ENCODE measurements around the gene ABR. TPM values are rescaled to one million over a fixed set of nuclear protein-coding genes. Genes with fewer than 3 reads are reported as not detected.

ABR gene
- total RNA-seq, 6 experiments from 2014 or later, result 49.3 to 58.4 (median 54.4) TPM

- Mint-ChIP-seq H3K36me3 (ENCODE audit: low read depth) (0 out of 2 replicates have a peak, but pooled peaks cover 7% of the 10 kb centered on the region), H3K27me3 (ENCODE audit: insufficient read depth) (no peaks in the 10 kb centered on the region; the same call in 1 of the 2 replicates), H3K4me1 (ENCODE audit: low read depth) (peaks cover 4% of the 10 kb centered on the region), H3K9me3 (no peaks in the 10 kb centered on the region), H3K27ac (no peak overlapping the region), H3K4me3 (no peak overlapping the region)
- DNase-seq, result no peak
- TF ChIP-seq CTCF (IDR thresholded peaks at IDR 0.05), result no peak
Measured at GRCh38 chr17:1024076-1024475, 155.7 kb downstream of the ABR start.

- H3K9me3 Mint-ChIP-seq, result no peaks in the 10 kb centered on the region
- no peak for DNase-seq
- no peak overlapping the region for H3K27ac Mint-ChIP-seq
- TF ChIP-seq CTCF (IDR thresholded peaks at IDR 0.05), result no peak
- no peak overlapping the region for H3K4me3 Mint-ChIP-seq
- H3K4me1 Mint-ChIP-seq (ENCODE audit: low read depth), result no peaks in the 10 kb centered on the region
- no peaks in the 10 kb centered on the region; the same call in 1 of the 2 replicates for H3K27me3 Mint-ChIP-seq (ENCODE audit: insufficient read depth)
- H3K36me3 Mint-ChIP-seq (ENCODE audit: low read depth), result 0 out of 2 replicates have a peak, but pooled peaks cover 7% of the 10 kb centered on the region
Measured at GRCh38 chr17:1022278-1023024, 157.3 kb downstream of the ABR start.

- no peak overlapping the region for H3K27ac Mint-ChIP-seq
- TF ChIP-seq CTCF (IDR thresholded peaks at IDR 0.05), result no peak
- no peak overlapping the region for H3K4me3 Mint-ChIP-seq
- DNase-seq, result no peak
- H3K9me3 Mint-ChIP-seq, result no peaks in the 10 kb centered on the region
- H3K36me3 Mint-ChIP-seq (ENCODE audit: low read depth), result 0 out of 2 replicates have a peak, but pooled peaks cover 7% of the 10 kb centered on the region
- no peaks in the 10 kb centered on the region for H3K4me1 Mint-ChIP-seq (ENCODE audit: low read depth)
- no peaks in the 10 kb centered on the region; the same call in 1 of the 2 replicates for H3K27me3 Mint-ChIP-seq (ENCODE audit: insufficient read depth)
Measured at GRCh38 chr17:1021147-1021546, 158.6 kb downstream of the ABR start.

- no peak for DNase-seq
- TF ChIP-seq CTCF (IDR thresholded peaks at IDR 0.05), result no peak
- Mint-ChIP-seq H3K9me3 (no peaks in the 10 kb centered on the region), H3K4me1 (ENCODE audit: low read depth) (no peaks in the 10 kb centered on the region), H3K27ac (no peak overlapping the region), H3K4me3 (no peak overlapping the region), H3K27me3 (ENCODE audit: insufficient read depth) (no peaks in the 10 kb centered on the region; the same call in 1 of the 2 replicates), H3K36me3 (ENCODE audit: low read depth) (no peaks in the 10 kb centered on the region)
Measured at GRCh38 chr17:1019451-1019850, 160.3 kb downstream of the ABR start.

GRCh38 chr17:1018547-1018946, 161.2 kb downstream of the ABR start:
- Mint-ChIP-seq H3K27ac (no peak overlapping the region), H3K27me3 (ENCODE audit: insufficient read depth) (no peaks in the 10 kb centered on the region; the same call in 1 of the 2 replicates), H3K4me3 (no peak overlapping the region), H3K36me3 (ENCODE audit: low read depth) (no peaks in the 10 kb centered on the region), H3K4me1 (ENCODE audit: low read depth) (no peaks in the 10 kb centered on the region), H3K9me3 (no peaks in the 10 kb centered on the region)
- DNase-seq, result no peak
- TF ChIP-seq CTCF (IDR thresholded peaks at IDR 0.05), result no peak

All from HFFc6 (cell line).